Left kidney (tissue), 2 donors: ENCODE data around the gene HEATR5A. TPM values are rescaled to one million over a fixed set of nuclear protein-coding genes. Genes with fewer than 3 reads are reported as not detected.

ENCODE experiments used
- DNase-seq: peaks from one replicate; pipeline ENCODE4 v3.0.0-alpha.2; 2013
- polyA plus RNA-seq: library from polyadenylated mRNA; unstranded; fragments of 120-200 nt; gene quantifications from one replicate; pipeline ENCODE4 v1.2.1, GENCODE V29; 2013; ENCODE audit not compliant: insufficient read length

Gene HEATR5A
- polyA plus RNA-seq, 1 donor = 19.9 TPM

- no peak for DNase-seq
Measured at GRCh38 chr14:31428011-31428410, 7.7 kb upstream of the HEATR5A start.

GRCh38 chr14:31426663-31427062 is 6.3 kb upstream of the HEATR5A start:
- DNase-seq = no peak

GRCh38 chr14:31425905-31426304 is 5.6 kb upstream of the HEATR5A start:
- DNase-seq = no peak

GRCh38 chr14:31421200-31421599 is 850 bp upstream of the HEATR5A start:
- DNase-seq = no peak

GRCh38 chr14:31419967-31420318 is 407 bp downstream of the HEATR5A start:
- no peak for DNase-seq

- no peak for DNase-seq
Measured at GRCh38 chr14:31419179-31419966, 977 bp downstream of the HEATR5A start.

GRCh38 chr14:31418440-31418839 is 1.9 kb downstream of the HEATR5A start:
- no peak for DNase-seq

- no peak for DNase-seq
Measured at GRCh38 chr14:31414190-31414833, 6.0 kb downstream of the HEATR5A start.

GRCh38 chr14:31411218-31411727 is 9.1 kb downstream of the HEATR5A start:
- DNase-seq = no peak

- DNase-seq = no peak
Measured at GRCh38 chr14:31410048-31410650, 10.2 kb downstream of the HEATR5A start.

- DNase-seq = no peak
Measured at GRCh38 chr14:31408421-31408820, 11.9 kb downstream of the HEATR5A start.

GRCh38 chr14:31405599-31406232 is 14.6 kb downstream of the HEATR5A start:
- no peak for DNase-seq

GRCh38 chr14:31405106-31405505 is 15.2 kb downstream of the HEATR5A start:
- DNase-seq = no peak

GRCh38 chr14:31403707-31404106 is 16.6 kb downstream of the HEATR5A start:
- DNase-seq = no peak

GRCh38 chr14:31402764-31403439 is 17.4 kb downstream of the HEATR5A start:
- no peak for DNase-seq

- no peak for DNase-seq
Measured at GRCh38 chr14:31401369-31401932, 18.9 kb downstream of the HEATR5A start.

- DNase-seq = no peak
Measured at GRCh38 chr14:31400031-31400638, 20.2 kb downstream of the HEATR5A start.

GRCh38 chr14:31395572-31396205 is 24.7 kb downstream of the HEATR5A start:
- DNase-seq = no peak

GRCh38 chr14:31395119-31395518 is 25.2 kb downstream of the HEATR5A start:
- DNase-seq = no peak

- no peak for DNase-seq
Measured at GRCh38 chr14:31391977-31392503, 28.3 kb downstream of the HEATR5A start.

GRCh38 chr14:31391473-31391872 is 28.9 kb downstream of the HEATR5A start:
- DNase-seq = no peak
